ENCODE measurements around the gene LMO1. TPM values are rescaled to one million over a fixed set of nuclear protein-coding genes. Genes with fewer than 3 reads are reported as not detected.

The LMO1 gene
- total and polyA plus RNA-seq, 10 of the 15 experiments (the other 5 are each of a cell fraction or from before 2014, with no cell fraction given): not detected

DNA sequence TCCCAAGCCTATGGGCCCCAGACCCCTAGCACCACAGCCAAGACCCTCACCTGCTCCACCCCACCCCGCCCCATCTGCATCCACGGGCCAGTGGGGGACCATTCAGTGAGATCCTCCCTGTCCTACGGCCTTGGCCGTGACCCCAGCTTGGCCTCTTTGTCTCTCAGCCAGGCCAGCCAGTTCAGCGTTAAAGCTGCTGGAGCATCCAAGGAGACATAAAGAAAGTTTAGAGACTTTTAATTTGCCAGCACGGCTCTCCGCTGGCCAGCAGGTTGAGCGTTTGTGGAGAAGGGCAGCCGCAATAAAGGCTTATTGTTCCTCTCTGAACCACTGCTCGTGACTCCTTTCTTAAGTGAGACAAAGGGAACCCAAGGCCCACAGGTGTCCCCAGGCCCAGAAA is 49.3 kb upstream of the LMO1 start:
- no peak for ATAC-seq
- H3K9ac ChIP-seq (ENCODE audit: control insufficient read depth, insufficient read depth, low read length): no peak overlapping the region
- WGBS (ENCODE audit: insufficient coverage, insufficient replicate concordance, low lambda C conversion rate, missing lambda C conversion rate): 42% methylated on average over 10 of the region's 10 CpGs
- FAIRE-seq: no peak
- H3K4me1 ChIP-seq (ENCODE audit: control insufficient read depth, insufficient read depth, low read length): no peaks in the 10 kb centered on the region
- in situ Hi-C loops (cut with MboI) (no loop called here), intact Hi-C loops (cut with micrococcal nuclease; ENCODE audit: unreplicated experiment) (no loop called here)
- RAD21 ChIA-PET (ENCODE audit: unreplicated experiment): no interaction called here
- no peaks in the 10 kb centered on the region for H3K36me3 ChIP-seq (ENCODE audit: control insufficient read depth in 2 of 2, insufficient read depth in 2 of 2, low read length in 1 of 2)
- H3K4me2 ChIP-seq (ENCODE audit: control insufficient read depth, insufficient read depth): no peak overlapping the region
- DNase-seq (ENCODE audit: low read depth, low spot score): no peak
- H3K27me3 ChIP-seq (replicated peaks in 1 of 2; ENCODE audit: control insufficient read depth in 2 of 2, insufficient read depth in 2 of 2, low read length in 1 of 2): no peaks in the 10 kb centered on the region
- CTCF ChIA-PET: no interaction called here
- no peak overlapping the region for H3K4me3 ChIP-seq
- H3K79me2 ChIP-seq (ENCODE audit: control insufficient read depth, insufficient read depth, low read length): no peaks in the 10 kb centered on the region
- no peaks in the 10 kb centered on the region for H4K20me1 ChIP-seq (ENCODE audit: control insufficient read depth, insufficient read depth)
- H3K9me3 ChIP-seq (replicated peaks; ENCODE audit: control insufficient read depth, insufficient read depth, low read length): no peaks in the 10 kb centered on the region
- no TSS peak for BruUV-seq (replicated peaks)
- TF ChIP-seq, protein P1, sequence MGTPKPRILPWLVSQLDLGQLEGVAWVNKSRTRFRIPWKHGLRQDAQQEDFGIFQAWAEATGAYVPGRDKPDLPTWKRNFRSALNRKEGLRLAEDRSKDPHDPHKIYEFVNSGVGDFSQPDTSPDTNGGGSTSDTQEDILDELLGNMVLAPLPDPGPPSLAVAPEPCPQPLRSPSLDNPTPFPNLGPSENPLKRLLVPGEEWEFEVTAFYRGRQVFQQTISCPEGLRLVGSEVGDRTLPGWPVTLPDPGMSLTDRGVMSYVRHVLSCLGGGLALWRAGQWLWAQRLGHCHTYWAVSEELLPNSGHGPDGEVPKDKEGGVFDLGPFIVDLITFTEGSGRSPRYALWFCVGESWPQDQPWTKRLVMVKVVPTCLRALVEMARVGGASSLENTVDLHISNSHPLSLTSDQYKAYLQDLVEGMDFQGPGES (IDR thresholded peaks at IDR 0.05): no peak
- TF ChIP-seq NFXL1 (IDR thresholded peaks at IDR 0.05; ENCODE audit: borderline replicate concordance) (no peak), PML (IDR thresholded peaks at IDR 0.05; ENCODE audit: low read length) (no peak), TCF3 (IDR thresholded peaks at IDR 0.05; ENCODE audit: borderline replicate concordance, insufficient read depth, low read depth, low read length) (no peak), SMC3 (IDR thresholded peaks at IDR 0.05; ENCODE audit: borderline replicate concordance, low read length) (no peak), CBFB (IDR thresholded peaks at IDR 0.05; ENCODE audit: low read depth) (no peak), RAD51 (IDR thresholded peaks at IDR 0.05) (no peak), NRF1 (conservative IDR thresholded peaks at IDR 0.05; ENCODE audit: low read depth, low read length) (no peak), SMARCA5 (IDR thresholded peaks at IDR 0.05) (no peak), RELA (IDR thresholded peaks at IDR 0.05; ENCODE audit: borderline replicate concordance, partially characterized antibody) (no peak)
- TF ChIP-seq, protein P2, sequence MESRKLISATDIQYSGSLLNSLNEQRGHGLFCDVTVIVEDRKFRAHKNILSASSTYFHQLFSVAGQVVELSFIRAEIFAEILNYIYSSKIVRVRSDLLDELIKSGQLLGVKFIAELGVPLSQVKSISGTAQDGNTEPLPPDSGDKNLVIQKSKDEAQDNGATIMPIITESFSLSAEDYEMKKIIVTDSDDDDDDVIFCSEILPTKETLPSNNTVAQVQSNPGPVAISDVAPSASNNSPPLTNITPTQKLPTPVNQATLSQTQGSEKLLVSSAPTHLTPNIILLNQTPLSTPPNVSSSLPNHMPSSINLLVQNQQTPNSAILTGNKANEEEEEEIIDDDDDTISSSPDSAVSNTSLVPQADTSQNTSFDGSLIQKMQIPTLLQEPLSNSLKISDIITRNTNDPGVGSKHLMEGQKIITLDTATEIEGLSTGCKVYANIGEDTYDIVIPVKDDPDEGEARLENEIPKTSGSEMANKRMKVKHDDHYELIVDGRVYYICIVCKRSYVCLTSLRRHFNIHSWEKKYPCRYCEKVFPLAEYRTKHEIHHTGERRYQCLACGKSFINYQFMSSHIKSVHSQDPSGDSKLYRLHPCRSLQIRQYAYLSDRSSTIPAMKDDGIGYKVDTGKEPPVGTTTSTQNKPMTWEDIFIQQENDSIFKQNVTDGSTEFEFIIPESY (IDR thresholded peaks at IDR 0.05): no peak
- TF ChIP-seq, protein P3, sequence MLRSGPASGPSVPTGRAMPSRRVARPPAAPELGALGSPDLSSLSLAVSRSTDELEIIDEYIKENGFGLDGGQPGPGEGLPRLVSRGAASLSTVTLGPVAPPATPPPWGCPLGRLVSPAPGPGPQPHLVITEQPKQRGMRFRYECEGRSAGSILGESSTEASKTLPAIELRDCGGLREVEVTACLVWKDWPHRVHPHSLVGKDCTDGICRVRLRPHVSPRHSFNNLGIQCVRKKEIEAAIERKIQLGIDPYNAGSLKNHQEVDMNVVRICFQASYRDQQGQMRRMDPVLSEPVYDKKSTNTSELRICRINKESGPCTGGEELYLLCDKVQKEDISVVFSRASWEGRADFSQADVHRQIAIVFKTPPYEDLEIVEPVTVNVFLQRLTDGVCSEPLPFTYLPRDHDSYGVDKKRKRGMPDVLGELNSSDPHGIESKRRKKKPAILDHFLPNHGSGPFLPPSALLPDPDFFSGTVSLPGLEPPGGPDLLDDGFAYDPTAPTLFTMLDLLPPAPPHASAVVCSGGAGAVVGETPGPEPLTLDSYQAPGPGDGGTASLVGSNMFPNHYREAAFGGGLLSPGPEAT (IDR thresholded peaks at IDR 0.05; ENCODE audit: low read depth): no peak
- TF ChIP-seq, protein P4, sequence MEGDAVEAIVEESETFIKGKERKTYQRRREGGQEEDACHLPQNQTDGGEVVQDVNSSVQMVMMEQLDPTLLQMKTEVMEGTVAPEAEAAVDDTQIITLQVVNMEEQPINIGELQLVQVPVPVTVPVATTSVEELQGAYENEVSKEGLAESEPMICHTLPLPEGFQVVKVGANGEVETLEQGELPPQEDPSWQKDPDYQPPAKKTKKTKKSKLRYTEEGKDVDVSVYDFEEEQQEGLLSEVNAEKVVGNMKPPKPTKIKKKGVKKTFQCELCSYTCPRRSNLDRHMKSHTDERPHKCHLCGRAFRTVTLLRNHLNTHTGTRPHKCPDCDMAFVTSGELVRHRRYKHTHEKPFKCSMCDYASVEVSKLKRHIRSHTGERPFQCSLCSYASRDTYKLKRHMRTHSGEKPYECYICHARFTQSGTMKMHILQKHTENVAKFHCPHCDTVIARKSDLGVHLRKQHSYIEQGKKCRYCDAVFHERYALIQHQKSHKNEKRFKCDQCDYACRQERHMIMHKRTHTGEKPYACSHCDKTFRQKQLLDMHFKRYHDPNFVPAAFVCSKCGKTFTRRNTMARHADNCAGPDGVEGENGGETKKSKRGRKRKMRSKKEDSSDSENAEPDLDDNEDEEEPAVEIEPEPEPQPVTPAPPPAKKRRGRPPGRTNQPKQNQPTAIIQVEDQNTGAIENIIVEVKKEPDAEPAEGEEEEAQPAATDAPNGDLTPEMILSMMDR (IDR thresholded peaks at IDR 0.05 in 2 of 3, conservative IDR thresholded peaks at IDR 0.05 in 1 of 3; ENCODE audit: control insufficient read depth in 2 of 3, extremely low read depth in 1 of 3, insufficient read depth in 1 of 3, low read depth in 3 of 3, low read length in 3 of 3): no peak
- TF ChIP-seq, protein P5, sequence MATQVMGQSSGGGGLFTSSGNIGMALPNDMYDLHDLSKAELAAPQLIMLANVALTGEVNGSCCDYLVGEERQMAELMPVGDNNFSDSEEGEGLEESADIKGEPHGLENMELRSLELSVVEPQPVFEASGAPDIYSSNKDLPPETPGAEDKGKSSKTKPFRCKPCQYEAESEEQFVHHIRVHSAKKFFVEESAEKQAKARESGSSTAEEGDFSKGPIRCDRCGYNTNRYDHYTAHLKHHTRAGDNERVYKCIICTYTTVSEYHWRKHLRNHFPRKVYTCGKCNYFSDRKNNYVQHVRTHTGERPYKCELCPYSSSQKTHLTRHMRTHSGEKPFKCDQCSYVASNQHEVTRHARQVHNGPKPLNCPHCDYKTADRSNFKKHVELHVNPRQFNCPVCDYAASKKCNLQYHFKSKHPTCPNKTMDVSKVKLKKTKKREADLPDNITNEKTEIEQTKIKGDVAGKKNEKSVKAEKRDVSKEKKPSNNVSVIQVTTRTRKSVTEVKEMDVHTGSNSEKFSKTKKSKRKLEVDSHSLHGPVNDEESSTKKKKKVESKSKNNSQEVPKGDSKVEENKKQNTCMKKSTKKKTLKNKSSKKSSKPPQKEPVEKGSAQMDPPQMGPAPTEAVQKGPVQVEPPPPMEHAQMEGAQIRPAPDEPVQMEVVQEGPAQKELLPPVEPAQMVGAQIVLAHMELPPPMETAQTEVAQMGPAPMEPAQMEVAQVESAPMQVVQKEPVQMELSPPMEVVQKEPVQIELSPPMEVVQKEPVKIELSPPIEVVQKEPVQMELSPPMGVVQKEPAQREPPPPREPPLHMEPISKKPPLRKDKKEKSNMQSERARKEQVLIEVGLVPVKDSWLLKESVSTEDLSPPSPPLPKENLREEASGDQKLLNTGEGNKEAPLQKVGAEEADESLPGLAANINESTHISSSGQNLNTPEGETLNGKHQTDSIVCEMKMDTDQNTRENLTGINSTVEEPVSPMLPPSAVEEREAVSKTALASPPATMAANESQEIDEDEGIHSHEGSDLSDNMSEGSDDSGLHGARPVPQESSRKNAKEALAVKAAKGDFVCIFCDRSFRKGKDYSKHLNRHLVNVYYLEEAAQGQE (IDR thresholded peaks at IDR 0.05; ENCODE audit: low read depth, low read length): no peak
- POLR2A ChIA-PET: no interaction called here
- no peak overlapping the region for H3K27ac ChIP-seq (ENCODE audit: control insufficient read depth, insufficient read depth)
- no peak overlapping the region for H2AFZ ChIP-seq (ENCODE audit: control insufficient read depth, low read depth, low read length)
- SMC1A ChIA-PET (ENCODE audit: uncharacterized antibody, unreplicated experiment): interaction anchor here (0.5 kb wide), 1 partner anchor 622 kb away, joined by 3 read pairs; no protein-coding TSS in a partner anchor

All from GM12878 (cell line).